Fibroblast of upper back skin (primary cell): Measurements from ENCODE around the gene IL1RN.
A peak's percentile ranks its signal among the peaks of the same experiment; 100 is the strongest.

Experiments used
- DNase-seq: peaks from one replicate; pipeline ENCODE4 v3.0.0-alpha.2; 2013

The IL1RN gene

DNA sequence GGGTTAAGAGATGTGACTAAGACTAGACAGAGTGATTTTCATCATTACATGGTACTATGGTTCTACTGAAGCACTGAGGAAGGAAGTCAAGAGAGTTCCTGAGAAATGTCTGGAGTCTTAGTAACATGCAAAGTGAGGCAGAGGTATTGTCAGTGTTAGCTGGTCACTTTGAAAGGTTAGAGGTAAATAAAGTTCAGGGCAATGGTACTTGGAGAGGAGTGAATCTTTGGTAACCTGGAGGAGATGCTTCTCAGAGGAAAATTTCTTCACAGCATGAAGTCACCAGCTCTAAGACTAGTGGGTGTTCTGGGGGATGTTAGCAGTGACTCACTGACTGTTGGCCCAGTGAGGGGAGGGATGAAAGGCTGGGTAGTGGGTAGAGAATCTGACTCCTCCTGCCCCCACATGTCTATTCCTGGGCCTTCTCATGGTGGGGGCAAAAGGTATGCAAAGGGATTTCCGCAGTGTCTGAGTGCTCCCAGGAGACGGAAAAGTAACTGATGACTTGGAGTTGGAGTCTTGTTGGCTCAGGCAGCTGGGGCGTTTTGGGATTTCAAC, 23.3 kb upstream of the IL1RN start:
- peak; percentile 55 for DNase-seq

DNA sequence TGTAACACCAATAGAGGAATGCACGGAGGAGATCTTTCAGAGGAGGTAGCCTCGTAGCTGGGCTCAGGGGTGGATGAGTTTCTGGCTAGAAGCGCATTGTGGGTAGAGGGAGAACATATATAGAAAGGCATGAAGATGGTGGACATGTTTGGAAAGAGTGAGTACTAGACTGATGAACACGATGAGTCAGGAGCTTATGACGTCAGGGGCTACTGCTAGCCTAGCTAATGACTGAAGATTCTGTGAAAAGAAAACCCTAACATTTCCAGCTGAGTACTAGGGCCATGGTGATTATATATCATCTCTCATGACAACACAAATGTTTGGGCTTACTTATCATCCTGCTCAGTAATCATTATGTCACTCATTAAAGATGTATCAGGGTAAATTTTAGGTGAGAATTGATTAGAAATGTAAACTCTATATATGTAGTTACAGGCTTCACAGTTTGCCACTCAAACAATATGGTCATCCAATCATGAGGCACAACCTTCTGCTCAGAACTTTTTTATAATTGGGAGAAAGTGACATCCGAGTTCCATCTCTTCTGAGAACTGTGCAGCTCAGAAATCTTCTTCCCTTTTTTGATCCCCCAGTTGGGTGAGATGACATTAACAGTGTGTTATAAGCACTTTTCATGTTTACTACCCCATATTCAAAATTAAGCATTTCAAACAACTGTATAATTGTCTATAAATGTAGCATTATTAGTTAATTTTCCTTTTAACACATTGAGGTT, 22.2 kb upstream of the IL1RN start:
- DNase-seq = peak; percentile 51

DNA sequence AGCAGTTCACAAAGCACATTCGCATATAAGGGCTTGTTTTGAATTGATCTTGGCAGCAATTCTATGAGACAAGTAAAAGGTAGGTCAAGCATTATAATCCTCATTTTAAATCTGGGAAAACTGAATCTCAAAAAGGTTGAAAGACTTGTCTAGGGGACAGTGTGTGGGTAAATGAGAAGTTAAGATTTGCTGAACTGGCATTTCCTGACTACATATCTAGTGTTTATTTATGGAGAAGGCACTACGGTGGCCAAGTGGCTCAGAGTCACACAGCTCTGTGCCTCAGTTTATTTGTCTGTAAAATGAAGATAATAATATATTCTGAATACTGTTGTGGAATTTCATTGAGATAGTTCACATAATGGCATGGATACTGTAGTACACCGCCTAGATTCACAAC, 16.3 kb upstream of the IL1RN start:
- no peak for DNase-seq

DNA sequence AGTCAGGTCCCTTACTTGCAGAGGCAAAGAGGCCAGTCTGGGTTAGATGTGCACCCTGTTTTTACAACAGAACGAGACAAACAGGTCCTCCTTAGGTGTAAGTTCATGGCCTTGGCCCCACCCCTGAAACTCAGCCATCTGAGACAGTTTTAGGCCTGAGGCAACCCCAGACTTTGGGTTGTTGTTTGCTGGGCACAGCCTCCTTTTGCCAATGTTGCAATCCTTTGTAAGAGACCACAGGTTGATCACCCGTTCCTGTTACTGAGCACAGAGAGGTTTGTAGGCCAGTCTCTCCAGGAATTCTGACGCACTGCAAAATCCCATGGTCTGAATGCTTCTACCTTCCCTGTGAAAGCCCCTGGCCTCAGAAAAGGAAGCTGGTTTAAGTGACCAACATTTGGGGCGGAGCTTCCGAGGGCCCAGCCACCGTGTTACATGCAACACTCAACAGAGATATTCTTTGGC, 15.5 kb upstream of the IL1RN start:
- DNase-seq = no peak

DNA sequence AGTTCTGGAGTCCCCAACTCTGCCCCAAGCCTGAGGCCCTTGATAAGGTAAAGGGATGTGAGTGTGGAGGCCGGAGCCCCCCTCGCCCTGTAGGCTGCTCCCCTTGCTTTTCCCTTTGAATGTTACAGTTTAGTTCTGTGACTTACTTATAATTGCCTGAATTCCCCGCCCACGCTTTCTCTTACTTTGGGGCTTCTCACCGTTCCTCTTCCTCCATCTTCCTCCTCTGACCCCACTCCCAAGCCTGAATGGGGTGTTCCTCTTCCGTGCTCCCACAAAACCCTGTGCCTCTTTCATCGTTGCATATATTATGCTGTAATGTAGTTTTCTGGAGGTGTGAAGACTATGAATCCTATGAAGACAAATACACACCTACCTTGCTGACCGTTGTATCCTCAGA, 15.0 kb upstream of the IL1RN start:
- no peak for DNase-seq

DNA sequence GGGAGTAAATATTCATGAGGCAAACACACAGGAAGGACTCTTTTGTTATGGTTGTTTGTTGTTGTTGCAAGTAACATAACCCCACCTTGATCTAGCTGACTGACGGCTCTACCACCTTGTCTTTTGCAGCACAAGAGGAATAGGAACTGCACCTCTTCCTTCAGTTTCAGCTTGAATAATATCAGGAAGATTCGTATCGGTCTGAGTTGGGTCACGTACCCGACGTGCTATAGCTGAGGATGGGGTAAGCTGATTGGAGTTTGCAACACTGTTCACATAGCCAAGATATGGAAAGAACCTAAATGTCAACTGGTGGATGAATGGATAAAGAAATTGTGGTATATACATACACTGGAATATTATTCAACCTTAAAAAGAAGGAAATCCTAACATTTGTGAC, 14.5 kb upstream of the IL1RN start:
- no peak for DNase-seq

DNA sequence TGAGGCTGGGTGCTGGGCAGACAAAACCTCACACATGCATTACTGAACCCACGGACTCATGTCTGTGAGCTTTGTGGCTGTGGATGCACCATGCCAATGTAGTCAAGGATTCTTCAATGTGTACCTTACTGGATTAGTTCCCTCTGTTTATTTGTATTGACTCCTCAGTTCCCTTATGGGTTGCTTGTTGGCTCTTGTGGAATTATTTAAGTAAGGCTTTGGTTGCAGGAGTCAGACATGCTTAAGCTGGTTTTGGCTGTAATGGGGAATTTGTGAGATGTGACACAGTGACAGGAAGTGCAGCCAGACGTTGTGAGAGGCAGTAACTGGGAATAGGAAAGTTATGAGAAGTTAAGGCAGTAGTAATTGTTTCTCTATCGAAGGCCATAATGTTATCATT, 13.6 kb upstream of the IL1RN start:
- no peak for DNase-seq

DNA sequence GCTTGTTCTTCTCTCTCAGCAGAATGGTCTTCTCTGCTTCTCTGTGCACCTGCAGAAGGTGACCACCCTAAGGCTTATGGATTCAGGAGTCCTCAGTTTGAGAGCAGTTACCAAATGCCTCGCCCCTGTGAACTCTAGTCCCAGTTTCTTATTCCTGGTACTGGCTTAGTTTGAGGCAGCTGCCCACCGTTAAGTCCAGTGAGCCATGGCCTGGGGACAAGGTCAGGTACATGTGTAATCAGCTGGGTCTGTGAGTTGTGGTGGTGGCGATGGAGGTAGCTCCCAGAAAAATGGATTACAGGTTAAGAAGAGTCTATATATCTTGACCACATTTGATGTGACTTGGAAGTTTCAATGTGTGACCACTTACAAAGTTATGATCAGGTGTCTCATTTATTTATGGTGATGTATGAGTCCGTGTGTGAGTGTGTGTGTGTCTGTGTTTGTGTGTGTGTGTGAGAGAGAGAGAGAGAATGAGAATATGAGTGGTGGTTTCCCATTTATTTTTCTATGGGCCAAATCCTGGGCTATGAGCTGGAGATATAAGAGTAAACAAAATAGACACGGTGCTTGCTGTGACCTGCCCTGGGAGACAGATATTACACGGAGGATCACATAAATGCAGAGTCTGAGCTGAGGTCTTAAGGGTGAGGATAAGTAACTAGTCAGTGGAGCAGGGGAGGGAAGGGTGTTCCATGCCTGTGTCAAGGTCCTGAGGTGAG, 13.0 kb upstream of the IL1RN start:
- no peak for DNase-seq

DNA sequence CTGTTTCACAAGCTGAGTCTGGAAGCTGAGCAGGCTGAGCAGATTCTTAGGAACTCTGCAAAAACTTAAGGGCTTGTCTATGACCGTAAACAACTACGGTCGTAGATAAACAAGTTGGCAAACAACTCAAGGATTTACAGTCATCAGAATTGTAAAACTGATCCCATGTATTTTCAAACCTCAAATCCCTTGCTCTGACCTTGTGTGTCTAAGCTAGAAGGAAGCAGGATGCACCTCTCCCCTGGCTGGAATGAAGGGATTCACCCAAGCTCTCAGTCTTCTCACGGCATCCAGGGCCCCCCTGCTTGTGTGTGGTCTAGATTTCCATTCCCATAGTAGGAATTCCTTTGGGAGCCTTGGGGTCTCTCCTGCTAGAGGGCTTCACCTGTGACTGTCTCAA, 12.4 kb upstream of the IL1RN start:
- no peak for DNase-seq

DNA sequence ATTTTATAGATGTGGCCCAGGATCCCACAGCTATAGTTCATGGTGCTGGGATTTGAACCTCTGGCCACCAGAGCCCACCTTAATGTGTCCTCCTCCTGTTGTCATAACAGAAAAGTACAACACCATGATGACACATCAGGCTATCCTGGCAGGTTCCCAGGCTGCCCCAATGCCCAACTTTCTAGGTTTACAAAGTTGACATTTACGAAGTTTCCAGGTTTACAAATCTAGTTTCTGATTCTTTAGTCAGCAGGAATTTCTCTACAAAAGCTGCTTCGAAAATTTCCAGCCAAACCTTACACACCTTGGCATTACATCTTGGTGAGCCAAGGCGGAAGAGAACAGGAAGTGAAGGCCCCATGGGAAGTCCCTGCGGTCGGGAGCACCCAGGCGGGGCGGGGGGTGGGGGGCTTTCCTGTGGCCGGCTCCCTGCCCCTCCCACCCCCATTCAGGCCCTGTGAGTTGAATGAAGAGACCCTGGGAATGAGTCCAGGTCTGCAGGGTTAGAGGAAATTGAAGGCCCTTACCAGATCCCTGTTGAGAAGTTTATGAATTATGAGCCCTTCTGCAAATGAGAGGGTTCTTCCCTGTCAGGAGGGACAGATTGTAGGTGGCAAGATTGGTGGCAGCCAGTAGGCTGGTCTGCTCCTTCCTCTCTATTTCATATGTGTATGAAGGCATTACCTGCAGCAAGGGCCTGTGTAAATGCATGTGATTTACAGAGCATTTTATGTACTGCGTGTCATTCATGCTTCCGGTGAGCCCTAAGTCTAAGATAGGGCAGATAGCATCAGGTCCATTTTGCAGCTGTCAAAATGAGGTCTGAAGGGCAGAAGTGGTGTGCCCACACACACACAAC, 11.1 kb upstream of the IL1RN start:
- DNase-seq = no peak

DNA sequence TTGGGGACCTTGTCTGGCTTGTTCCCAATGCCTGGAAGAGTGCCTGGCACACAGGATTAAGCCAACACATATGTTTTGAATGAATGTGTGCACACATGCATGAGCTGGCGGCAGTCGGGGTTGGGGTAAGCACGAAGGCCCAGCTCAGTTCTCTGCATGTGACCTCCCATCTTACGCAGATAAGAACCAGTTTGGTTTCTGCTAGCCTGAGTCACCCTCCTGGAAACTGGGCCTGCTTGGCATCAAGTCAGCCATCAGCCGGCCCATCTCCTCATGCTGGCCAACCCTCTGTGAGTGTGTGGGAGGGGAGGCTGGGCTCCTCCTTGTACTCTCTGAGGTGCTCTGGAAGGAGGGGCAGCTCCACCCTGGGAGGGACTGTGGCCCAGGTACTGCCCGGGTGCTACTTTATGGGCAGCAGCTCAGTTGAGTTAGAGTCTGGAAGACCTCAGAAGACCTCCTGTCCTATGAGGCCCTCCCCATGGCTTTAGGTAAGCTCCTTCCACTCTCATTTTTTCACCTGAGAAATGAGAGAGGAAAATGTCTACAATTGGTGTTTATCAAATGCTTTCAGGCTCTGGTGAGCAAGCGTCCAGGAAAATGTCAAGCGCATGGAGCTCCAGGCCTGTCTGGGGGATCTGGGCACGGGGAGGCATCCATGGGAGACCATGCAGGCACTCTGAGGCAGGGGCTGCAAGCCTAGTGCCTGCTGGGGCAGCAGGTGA, 9.7 kb upstream of the IL1RN start:
- peak; percentile 90 for DNase-seq

DNA sequence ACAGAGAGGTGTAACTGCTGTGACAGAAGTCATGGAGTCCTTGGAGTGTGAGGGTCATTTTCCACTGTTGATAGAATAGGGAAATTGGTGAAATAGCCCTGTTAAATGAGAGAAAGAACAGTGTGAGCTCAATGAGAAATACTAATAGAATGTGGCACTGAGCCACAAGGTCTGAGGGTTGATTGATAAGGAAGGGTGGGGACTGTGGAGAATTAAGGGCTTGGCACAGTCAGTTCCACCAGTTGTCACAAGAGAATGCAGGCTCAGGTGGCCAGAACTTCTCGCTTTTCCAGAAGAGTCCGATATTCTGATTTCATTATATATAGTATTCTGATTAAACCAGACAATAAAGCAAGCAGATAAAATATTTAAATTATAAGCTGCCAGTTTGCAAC, 9.1 kb upstream of the IL1RN start:
- no peak for DNase-seq

DNA sequence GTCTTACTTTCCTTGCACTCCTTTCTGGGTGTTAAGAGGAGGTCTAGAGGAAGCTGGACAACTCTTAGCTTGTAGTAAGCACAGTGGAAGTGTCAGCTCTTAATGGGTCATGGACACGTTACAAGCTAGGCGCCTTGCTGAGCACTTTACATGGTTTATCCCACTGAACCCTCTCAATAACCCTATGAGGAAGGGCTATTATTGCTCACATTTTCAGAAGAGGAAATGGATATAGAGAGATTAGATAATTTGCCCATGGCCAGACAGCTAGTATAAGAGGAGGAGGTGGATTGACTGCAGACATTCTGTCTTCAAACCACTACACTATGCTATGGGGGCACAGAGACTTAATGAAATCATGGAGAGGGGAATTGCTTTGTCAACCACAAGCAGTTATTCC, 8.3 kb upstream of the IL1RN start:
- DNase-seq = no peak

DNA sequence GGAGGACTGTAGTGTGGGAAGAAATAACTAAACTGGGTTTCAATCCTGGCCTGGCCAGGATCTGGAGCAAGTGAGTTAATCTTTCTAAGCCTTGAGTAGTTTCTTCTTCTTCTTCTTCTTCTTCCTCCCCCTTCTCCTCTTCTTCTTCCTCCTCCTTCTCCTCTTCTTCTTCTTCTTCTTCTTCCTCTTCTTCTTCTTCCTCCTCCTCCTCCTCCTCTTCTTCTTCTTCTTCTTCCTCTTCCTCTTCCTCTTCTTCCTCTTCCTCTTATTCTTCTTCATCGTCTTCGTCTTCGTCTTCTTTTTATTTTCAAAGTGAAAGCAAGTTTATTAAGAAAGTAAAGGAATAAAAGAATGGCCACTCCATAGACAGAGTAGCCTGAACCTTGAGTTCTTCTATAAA, 6.5 kb upstream of the IL1RN start:
- DNase-seq = no peak

DNA sequence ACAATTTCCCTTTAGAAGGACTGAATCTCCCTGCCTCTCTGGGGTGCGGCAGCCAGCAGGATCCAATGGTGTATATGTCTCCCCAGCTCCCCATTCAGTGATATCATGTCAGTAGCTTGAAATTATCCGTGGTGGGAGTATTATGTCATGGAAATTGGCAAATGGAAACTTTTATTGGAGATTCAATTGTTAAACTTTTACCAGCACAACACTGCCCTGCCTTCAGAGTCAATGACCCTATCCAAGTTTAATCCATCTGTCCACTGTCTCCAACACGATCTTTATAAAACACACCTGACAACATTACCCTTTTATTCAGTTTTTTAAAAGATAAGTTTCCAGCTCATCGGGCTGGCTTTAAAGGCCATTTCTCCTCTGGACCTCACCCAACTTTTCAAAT, 5.0 kb upstream of the IL1RN start:
- no peak for DNase-seq

DNA sequence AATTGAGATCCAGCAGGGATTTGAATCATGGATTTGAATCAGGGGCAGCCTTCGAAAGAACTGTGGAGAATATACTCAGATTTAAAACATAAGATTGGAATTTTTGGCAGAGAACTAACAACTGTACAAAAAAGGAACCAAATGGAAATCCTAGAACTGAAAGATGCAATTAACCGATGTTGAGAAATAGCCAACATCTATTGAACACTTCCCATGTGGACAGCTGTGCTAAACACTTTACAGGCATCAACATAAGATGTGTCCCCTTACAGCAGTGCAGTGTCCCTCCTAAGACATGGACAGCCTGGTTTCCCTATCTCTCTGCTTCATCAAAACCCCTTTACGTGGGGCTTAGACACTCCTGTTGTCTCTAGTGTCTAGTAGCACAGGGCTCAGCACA, 3.7 kb upstream of the IL1RN start:
- DNase-seq = no peak

DNA sequence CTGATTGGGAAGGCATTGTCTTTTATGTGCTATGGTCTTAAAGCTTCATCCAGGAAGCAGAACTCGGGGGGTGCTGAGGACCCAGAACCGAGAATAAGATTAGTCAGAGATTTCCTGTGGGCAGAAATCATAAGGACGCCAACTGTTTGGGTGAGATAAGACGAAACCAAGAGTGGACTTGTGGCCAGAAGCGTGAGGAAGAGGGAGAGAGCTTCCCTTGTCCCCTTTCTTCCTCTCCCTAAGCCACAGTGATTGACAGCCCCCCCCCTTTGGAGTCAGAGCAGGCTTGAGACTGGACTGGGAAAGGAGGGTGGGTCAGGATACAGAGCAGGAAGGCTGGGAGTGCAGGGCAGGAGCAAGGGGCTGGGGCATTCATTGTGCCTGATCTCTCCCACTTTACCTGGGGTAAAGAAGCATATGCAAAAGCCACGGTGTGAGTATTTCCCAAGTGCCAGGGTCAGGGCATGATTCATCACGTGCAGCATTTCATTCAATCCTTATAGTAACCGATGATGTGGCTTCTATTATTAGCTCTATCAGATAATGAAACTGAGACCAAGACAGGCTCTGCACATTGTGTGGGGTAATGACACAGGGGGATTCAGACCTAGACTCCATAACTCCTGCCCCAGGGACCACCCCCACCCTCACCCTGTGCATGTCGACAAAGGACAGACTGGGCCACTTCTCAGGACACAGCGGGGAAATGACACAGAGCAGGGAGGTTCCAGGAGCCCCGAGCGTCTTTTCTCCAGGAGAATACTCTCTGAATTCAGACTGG, 3.0 kb upstream of the IL1RN start:
- DNase-seq = peak; percentile 46

DNA sequence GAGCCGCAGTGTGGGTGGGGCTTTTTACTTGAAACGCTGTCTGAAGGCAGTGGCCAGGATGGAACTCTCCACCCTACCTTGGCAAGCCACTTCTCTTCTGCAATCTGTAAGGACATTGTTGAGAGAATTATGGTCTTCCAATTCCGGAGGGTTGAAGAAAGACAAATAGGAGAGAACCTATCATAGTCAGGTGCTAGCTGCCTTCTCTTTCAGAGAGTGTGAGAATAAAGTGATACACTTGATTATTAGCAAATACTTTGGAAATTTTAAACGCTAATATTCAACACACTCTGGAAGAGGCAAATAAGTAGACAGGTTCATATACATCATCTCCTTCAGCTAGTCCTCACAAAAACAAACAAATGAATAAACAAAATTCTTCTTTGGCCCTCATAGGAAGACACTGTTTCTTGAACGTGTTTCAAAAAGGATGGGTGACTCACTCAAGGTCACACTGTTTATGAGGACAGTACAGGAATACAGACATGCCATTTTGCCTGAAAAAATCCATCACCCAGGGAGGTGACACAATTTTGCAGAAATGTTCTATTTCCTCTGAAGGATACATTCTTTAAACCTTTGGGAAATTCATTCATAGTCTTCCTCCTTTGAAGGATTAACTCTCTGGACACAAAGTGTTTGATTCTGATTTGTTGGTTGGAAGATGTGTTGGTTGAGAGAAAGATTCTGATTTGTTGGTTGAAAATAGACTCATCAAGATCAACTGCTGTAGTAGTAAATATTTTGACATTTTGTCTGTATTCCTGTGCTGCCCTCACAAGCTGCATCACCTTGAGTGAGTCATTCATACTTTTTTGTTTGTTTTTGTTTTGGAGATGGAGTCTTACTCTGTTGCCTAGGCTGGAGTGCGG, 2.2 kb upstream of the IL1RN start:
- DNase-seq = no peak

DNA sequence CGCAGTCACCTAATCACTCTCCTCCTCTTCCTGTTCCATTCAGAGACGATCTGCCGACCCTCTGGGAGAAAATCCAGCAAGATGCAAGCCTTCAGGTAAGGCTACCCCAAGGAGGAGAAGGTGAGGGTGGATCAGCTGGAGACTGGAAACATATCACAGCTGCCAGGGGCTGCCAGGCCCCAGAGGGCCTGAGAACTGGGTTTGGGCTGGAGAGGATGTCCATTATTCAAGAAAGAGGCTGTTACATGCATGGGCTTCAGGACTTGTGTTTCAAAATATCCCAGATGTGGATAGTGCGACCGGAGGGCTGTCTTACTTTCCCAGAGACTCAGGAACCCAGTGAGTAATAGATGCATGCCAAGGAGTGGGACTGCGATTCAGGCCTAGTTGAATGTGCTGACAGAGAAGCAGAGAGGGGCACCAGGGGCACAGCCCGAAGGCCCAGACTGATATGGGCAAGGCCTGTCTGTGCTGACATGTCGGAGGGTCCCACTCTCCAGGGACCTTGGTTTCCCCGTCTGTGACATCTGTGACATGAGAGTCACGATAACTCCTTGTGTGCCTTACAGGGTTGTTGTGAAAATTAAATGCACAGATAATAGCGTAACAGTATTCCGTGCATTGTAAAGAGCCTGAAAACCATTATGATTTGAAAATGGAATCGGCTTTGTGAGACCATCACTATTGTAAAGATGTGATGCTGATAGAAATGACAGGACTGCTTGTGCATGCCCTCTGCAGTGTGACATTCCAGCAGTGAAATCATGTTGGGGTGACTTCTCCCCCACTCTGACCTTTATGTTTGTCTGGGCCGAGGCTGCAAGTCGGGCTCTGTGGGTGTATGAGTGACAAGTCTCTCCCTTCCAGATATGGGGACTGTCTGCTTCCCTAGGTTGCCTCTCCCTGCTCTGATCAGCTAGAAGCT, 510 bp downstream of the IL1RN start:
- DNase-seq = no peak
